Activated CD8-positive, alpha-beta T cell treated with anti-CD3 and anti-CD28 coated beads, Interleukin-2, amount 10 ng/mL, durations not matched to agents 7 days and 5 days (primary cell): Measurements from ENCODE around the gene VPS4B. TPM values are rescaled to one million over a fixed set of nuclear protein-coding genes. Genes with fewer than 3 reads are reported as not detected.

Experiments
- ATAC-seq: fragments of 150-1000 bp; cut with Tn5 transposase; one replicate; pipeline ENCODE4 v1.10.0; 2021; ENCODE audit warnings: moderate library complexity
- CTCF ChIA-PET: fragments of 350-600 bp; sonication (Branson Sonifier 250); formaldehyde crosslinking; loops from one replicate; lab custom pipeline; 2021; ENCODE audit warnings: antibody characterized with exemption; lab: Charles Lee
- POLR2A ChIA-PET: fragments of 350-600 bp; sonication (Branson Sonifier 250); formaldehyde crosslinking; loops from one replicate; lab custom pipeline; 2021; ENCODE audit warnings: antibody characterized with exemption; lab: Charles Lee
- DNase-seq: peaks from one replicate; pipeline ENCODE4 v3.0.0-alpha.2; 2020
- H3K27ac Mint-ChIP-seq: one replicate; pipeline ENCODE4 v1.8.0; 2021; ENCODE audit warnings: mild to moderate bottlenecking, mixed read lengths
- H3K27me3 Mint-ChIP-seq: one replicate; pipeline ENCODE4 v1.8.0; 2021; ENCODE audit warnings: low read depth, mixed read lengths
- H3K36me3 Mint-ChIP-seq: one replicate; pipeline ENCODE4 v1.8.0; 2021; ENCODE audit warnings: low read depth, mixed read lengths
- H3K4me1 Mint-ChIP-seq: one replicate; pipeline ENCODE4 v1.8.0; 2021; ENCODE audit warnings: low read depth, mixed read lengths
- H3K4me3 Mint-ChIP-seq: one replicate; pipeline ENCODE4 v1.8.0; 2021; ENCODE audit warnings: mild to moderate bottlenecking, mixed read lengths
- H3K9me3 Mint-ChIP-seq: one replicate; pipeline ENCODE4 v1.8.0; 2022; ENCODE audit warnings: mixed read lengths; ENCODE audit not compliant: insufficient read depth
- total RNA-seq, 2 experiments: library from RNA; stranded (reverse); gene quantifications; one replicate each; pipeline ENCODE4 v1.2.3, GENCODE V29; 2021

The VPS4B gene
- total RNA-seq, 2 experiments from 2014 or later = 62.8 to 67.2 TPM

DNA sequence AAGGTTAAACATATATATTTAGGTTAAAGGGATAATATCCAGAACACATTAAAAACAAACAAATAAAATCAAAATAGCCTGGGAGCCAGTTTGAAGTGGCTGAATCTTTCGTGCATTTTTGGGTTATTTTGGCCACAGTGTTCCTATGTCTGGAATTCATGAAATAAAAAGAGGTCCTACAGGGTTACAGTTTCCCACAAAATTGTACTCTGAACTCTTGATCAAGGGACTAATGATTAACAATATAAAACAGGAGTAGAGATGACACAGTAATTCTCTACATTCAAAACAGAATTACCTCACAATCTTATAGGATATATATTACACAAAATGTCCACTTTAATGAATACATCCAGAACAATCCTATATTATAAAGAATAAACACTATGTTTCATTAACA is 24.9 kb downstream of the VPS4B start:
- H3K9me3 Mint-ChIP-seq = no peaks in the 10 kb centered on the region
- no peak overlapping the region for H3K27ac Mint-ChIP-seq
- H3K4me3 Mint-ChIP-seq = no peak overlapping the region
- H3K27me3 Mint-ChIP-seq = no peaks in the 10 kb centered on the region
- POLR2A ChIA-PET = interaction anchor here (0.7 kb wide), 1 partner anchor 16 kb away, joined by 3 read pairs; no protein-coding TSS in a partner anchor
- no peak for ATAC-seq
- peaks cover 50% of the 10 kb centered on the region for H3K36me3 Mint-ChIP-seq
- no peak for DNase-seq
- peaks cover 7% of the 10 kb centered on the region for H3K4me1 Mint-ChIP-seq
- CTCF ChIA-PET = no interaction called here

DNA sequence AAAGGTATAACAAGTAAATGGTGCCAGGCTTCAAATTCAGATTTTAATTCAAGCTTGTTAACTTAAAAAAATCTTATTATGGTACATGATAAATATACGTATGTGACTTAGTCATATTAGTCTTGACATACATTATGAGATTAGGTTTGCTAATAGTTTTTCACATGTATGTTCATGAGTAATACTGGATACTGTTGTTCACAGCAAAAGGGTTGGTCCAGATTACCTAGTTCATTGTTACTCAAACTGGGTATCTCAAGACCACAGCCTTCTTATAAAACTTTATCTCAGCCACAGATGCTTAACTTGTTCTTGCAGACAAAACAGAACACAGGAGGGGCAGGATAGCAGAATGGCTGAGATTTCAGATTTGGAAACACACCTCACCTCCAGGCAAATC is 26.8 kb downstream of the VPS4B start:
- Mint-ChIP-seq H3K36me3 (peaks cover 44% of the 10 kb centered on the region), H3K27ac (no peak overlapping the region), H3K4me1 (peaks cover 6% of the 10 kb centered on the region), H3K9me3 (no peaks in the 10 kb centered on the region), H3K4me3 (no peak overlapping the region), H3K27me3 (no peaks in the 10 kb centered on the region)
- ChIA-PET POLR2A (interaction anchor here (1.0 to 1.3 kb wide), 2 partner anchors 29 to 32 kb away, joined by 3 read pairs; no protein-coding TSS in a partner anchor), CTCF (interaction anchor here (1.1 to 1.7 kb wide), 5 partner anchors 11 to 264 kb away, joined by 3 to 5 read pairs (median 3); no protein-coding TSS in a partner anchor)
- no peak for ATAC-seq
- no peak for DNase-seq

GRCh38 chr18:63394954-63395353 is 27.3 kb downstream of the VPS4B start:
- Mint-ChIP-seq H3K27ac (no peak overlapping the region), H3K4me3 (no peak overlapping the region), H3K36me3 (peaks cover 40% of the 10 kb centered on the region), H3K9me3 (no peaks in the 10 kb centered on the region), H3K27me3 (no peaks in the 10 kb centered on the region), H3K4me1 (peaks cover 2% of the 10 kb centered on the region)
- DNase-seq (no peak), ATAC-seq (no peak)
- ChIA-PET POLR2A (interaction anchor here (1.0 to 1.3 kb wide), 2 partner anchors 29 to 31 kb away, joined by 3 read pairs; no protein-coding TSS in a partner anchor), CTCF (interaction anchor here (1.1 to 1.7 kb wide), 5 partner anchors 11 to 264 kb away, joined by 3 to 5 read pairs (median 3); no protein-coding TSS in a partner anchor)

- Mint-ChIP-seq H3K27me3 (no peaks in the 10 kb centered on the region), H3K4me1 (no peaks in the 10 kb centered on the region), H3K36me3 (peaks cover 23% of the 10 kb centered on the region), H3K27ac (no peak overlapping the region), H3K9me3 (no peaks in the 10 kb centered on the region), H3K4me3 (no peak overlapping the region)
- no peak for DNase-seq
- no peak for ATAC-seq
- ChIA-PET CTCF (no interaction called here), POLR2A (no interaction called here)
Measured at GRCh38 chr18:63387861-63388260, 34.4 kb downstream of the VPS4B start.

DNA sequence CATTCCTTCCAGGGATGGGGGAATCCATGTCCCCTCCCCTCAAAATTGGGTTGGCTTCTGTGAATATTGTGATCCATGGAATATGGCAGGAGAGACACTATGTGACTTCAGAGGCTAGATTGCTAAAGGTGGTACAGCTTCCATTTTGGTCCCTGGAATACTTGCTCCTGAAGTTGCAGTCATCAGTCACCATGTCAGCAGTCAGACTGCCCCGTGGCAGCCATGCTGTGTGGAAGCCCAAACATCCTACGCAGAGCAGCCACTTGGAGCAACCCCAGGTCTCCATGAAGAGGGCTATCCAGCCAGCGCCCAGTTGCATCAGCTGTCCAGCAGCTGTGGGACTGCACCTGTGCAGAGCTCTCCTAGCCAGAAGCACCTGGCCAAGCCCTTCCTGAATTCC is 39.4 kb downstream of the VPS4B start:
- Mint-ChIP-seq H3K27me3 (no peaks in the 10 kb centered on the region), H3K4me3 (no peak overlapping the region), H3K9me3 (no peaks in the 10 kb centered on the region), H3K27ac (no peak overlapping the region), H3K4me1 (peaks cover 19% of the 10 kb centered on the region), H3K36me3 (peaks cover 14% of the 10 kb centered on the region)
- ATAC-seq = no peak
- CTCF ChIA-PET = no interaction called here
- no peak for DNase-seq
- POLR2A ChIA-PET = interaction anchor here (0.7 to 1.5 kb wide), 2 partner anchors 32 to 39 kb away, joined by 3 to 5 read pairs; partner anchors contain the start of gene VPS4B

DNA sequence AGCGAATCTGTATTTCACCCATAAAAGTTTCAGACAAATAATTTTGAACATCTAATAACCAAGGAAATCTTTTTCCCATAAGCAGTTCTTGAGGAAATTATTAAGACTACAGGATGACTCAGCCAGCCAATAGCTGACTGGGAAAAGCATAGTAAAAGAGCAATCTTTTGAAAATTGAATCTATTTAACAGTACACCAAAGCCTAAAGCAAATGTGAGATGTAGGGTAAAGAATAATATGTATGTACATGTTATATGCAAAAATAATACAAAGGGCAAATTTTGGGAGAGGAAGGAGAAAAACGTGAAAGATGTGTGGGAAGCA is 42.7 kb downstream of the VPS4B start:
- DNase-seq (no peak), ATAC-seq (no peak)
- ChIA-PET CTCF (no interaction called here), POLR2A (no interaction called here)
- H3K9me3 Mint-ChIP-seq = peaks cover 13% of the 10 kb centered on the region
- peaks cover 35% of the 10 kb centered on the region for H3K4me1 Mint-ChIP-seq
- H3K36me3 Mint-ChIP-seq = peaks cover 12% of the 10 kb centered on the region
- no peak overlapping the region for H3K4me3 Mint-ChIP-seq
- no peak overlapping the region for H3K27ac Mint-ChIP-seq
- H3K27me3 Mint-ChIP-seq = no peaks in the 10 kb centered on the region

- H3K4me3 Mint-ChIP-seq = peak overlapping the region; percentile 56
- peaks cover 13% of the 10 kb centered on the region for H3K9me3 Mint-ChIP-seq
- peak; percentile 64 for ATAC-seq
- peaks cover 12% of the 10 kb centered on the region for H3K36me3 Mint-ChIP-seq
- ChIA-PET CTCF (no interaction called here), POLR2A (no interaction called here)
- peak overlapping the region; percentile 83 for H3K27ac Mint-ChIP-seq
- peaks cover 35% of the 10 kb centered on the region for H3K4me1 Mint-ChIP-seq
- no peak for DNase-seq
- no peaks in the 10 kb centered on the region for H3K27me3 Mint-ChIP-seq
Measured at GRCh38 chr18:63378919-63379638, 43.2 kb downstream of the VPS4B start.

GRCh38 chr18:63377275-63377980 is 44.8 kb downstream of the VPS4B start:
- Mint-ChIP-seq H3K9me3 (peaks cover 13% of the 10 kb centered on the region), H3K27ac (no peak overlapping the region), H3K4me1 (peaks cover 35% of the 10 kb centered on the region), H3K4me3 (no peak overlapping the region), H3K27me3 (no peaks in the 10 kb centered on the region), H3K36me3 (peaks cover 11% of the 10 kb centered on the region)
- ATAC-seq (no peak), DNase-seq (no peak)
- CTCF ChIA-PET = interaction anchor here (0.6 to 0.8 kb wide), 2 partner anchors 10 to 523 kb away, joined by 3 to 5 read pairs; no protein-coding TSS in a partner anchor
- POLR2A ChIA-PET = interaction anchor here (0.6 kb wide), 1 partner anchor 55 kb away, joined by 3 read pairs; no protein-coding TSS in a partner anchor

DNA sequence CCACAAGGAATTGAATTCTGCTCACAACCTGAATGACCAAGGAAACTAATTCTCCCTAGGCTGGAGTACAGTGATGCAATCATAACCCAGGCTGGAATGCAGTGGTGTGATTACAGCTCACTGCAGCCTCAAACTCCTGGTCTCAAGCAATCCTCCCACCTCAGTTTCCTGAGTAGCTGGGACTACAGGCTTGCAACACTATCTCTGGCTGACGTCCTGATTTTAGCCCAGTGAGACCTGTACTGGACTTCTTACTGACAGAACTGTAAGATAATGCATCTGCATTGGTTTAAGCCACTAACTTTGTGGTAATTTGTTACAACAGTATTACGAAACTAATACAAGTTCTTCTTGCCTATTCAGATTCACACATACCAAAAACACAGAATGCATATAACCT is 45.7 kb downstream of the VPS4B start:
- no peak for DNase-seq
- ChIA-PET CTCF (no interaction called here), POLR2A (no interaction called here)
- Mint-ChIP-seq H3K36me3 (peaks cover 11% of the 10 kb centered on the region), H3K9me3 (peaks cover 13% of the 10 kb centered on the region), H3K27ac (no peak overlapping the region), H3K4me3 (no peak overlapping the region), H3K27me3 (no peaks in the 10 kb centered on the region), H3K4me1 (peaks cover 35% of the 10 kb centered on the region)
- no peak for ATAC-seq

DNA sequence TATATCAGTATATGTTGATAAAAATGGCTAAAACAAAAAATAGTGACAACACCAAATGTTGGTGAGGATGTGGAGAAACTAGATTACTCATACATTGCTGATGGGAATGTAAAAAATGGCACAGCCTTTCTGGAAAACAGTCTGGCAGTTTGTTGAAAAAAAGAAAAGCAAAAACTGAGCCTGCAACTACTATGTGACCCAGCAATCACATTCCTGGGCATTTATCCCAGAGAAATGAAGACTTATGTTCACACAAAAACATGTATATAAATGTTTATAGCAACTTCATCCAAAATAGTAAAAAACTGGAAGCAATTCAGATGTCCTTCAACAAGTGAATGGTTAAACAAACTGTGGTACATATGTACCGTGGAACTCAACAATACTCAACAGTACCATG is 47.7 kb downstream of the VPS4B start:
- Mint-ChIP-seq H3K9me3 (peaks cover 13% of the 10 kb centered on the region), H3K4me3 (no peak overlapping the region), H3K27me3 (no peaks in the 10 kb centered on the region), H3K4me1 (peaks cover 29% of the 10 kb centered on the region), H3K36me3 (peaks cover 11% of the 10 kb centered on the region), H3K27ac (no peak overlapping the region)
- ChIA-PET CTCF (no interaction called here), POLR2A (no interaction called here)
- no peak for DNase-seq
- ATAC-seq = no peak

- H3K27ac Mint-ChIP-seq = no peak overlapping the region
- H3K4me3 Mint-ChIP-seq = no peak overlapping the region
- peaks cover 22% of the 10 kb centered on the region for H3K4me1 Mint-ChIP-seq
- DNase-seq = no peak
- no peak for ATAC-seq
- H3K36me3 Mint-ChIP-seq = peaks cover 25% of the 10 kb centered on the region
- H3K27me3 Mint-ChIP-seq = no peaks in the 10 kb centered on the region
- H3K9me3 Mint-ChIP-seq = peaks cover 20% of the 10 kb centered on the region
- CTCF ChIA-PET = no interaction called here
- POLR2A ChIA-PET = no interaction called here
Measured at GRCh38 chr18:63373161-63373560, 49.1 kb downstream of the VPS4B start.

DNA sequence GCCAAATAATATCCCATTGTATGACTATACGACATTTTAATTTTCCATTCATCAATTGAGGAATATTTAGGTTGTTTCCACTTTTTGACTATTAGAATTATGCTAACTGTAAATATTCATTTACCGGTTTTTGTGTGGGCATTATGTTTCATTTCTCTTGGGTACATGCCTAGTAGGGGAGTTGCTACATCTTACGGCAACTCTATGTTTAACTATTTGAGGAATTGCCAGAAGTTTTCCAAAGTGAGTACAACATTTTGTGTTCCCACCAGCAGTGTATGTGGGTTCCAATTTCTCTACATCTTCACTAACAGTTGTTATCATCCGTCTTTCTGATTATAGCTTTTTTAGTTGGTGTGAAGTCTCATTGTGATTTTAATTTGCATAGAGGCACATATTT is 53.7 kb downstream of the VPS4B start:
- ChIA-PET POLR2A (interaction anchor here (1.6 kb wide), 1 partner anchor 53 kb away, joined by 10 read pairs; the partner anchor contains the start of gene VPS4B), CTCF (no interaction called here)
- Mint-ChIP-seq H3K27ac (no peak overlapping the region), H3K36me3 (peaks cover 25% of the 10 kb centered on the region), H3K4me3 (peak overlapping the region; percentile 70), H3K9me3 (peaks cover 7% of the 10 kb centered on the region), H3K4me1 (peaks cover 31% of the 10 kb centered on the region), H3K27me3 (no peaks in the 10 kb centered on the region)
- ATAC-seq = no peak
- no peak for DNase-seq
